Mesenteric fat pad (tissue), 1 donor: ENCODE results near the gene MTFMT. TPM values are rescaled to one million over a fixed set of nuclear protein-coding genes. Genes with fewer than 3 reads are reported as not detected.
"Not testable (repeated sequence)": the region's sequence is repeated elsewhere in the genome, so short reads cannot be mapped to it uniquely, and the experiment has no call there.

Experiments
- DNase-seq: peaks from one replicate; pipeline ENCODE4 v3.0.0-alpha.2; 2020; ENCODE audit warnings: low spot score
- long read RNA-seq: library from polyadenylated mRNA; unstranded; transcript quantifications from one replicate; pipeline ENCODE4 v2.0.0, GENCODE V29; 2020
- total RNA-seq: library from RNA; stranded (reverse); fragmentation: NEBNext Ultra II Directional; extraction: Animal tissue kit (Norgen Biotek cat#: 25700); gene quantifications from one replicate; pipeline ENCODE4 v1.2.1, GENCODE V29; 2021
- donor health status: DM: yes; HTN: yes; CAD: no.

The MTFMT gene
- total RNA-seq, result 14.5 TPM
- long read RNA-seq, transcript MTFMT-201 (9 exons, 2,734 nt), result major isoform, 47 of 59 reads
- long read RNA-seq, partial matches to known transcripts, result 1 of 59 reads
- long read RNA-seq, other reads (novel, unspliced or antisense), result 11 of 59 reads

- peak; percentile 97 for DNase-seq
These were observed at the start of gene MTFMT for GRCh38 chr15:65028921-65029735. MTFMT (minus strand) TSS chr15:65029639; CDS start chr15:65029613, 26 bp downstream.

- DNase-seq, result no peak
These were observed 48.5 kb upstream of the MTFMT start for GRCh38 chr15:65077981-65078352.

- DNase-seq, result no peak
These were observed 48.0 kb upstream of the MTFMT start for GRCh38 chr15:65077291-65077980.

GRCh38 chr15:65076486-65077290 lies 47.2 kb upstream of the MTFMT start, which contains the start of gene KBTBD13:
KBTBD13 (plus strand) TSS chr15:65076746; CDS start chr15:65076816, 70 bp downstream.
- DNase-seq, result no peak

- DNase-seq, result not testable (repeated sequence)
These were observed 46.4 kb upstream of the MTFMT start for GRCh38 chr15:65075607-65076395.

GRCh38 chr15:65074946-65075345 lies 45.5 kb upstream of the MTFMT start:
- DNase-seq, result not testable (repeated sequence)

- DNase-seq, result no peak
These were observed 43.2 kb upstream of the MTFMT start for GRCh38 chr15:65072617-65073016.

GRCh38 chr15:65072027-65072426 lies 42.6 kb upstream of the MTFMT start:
- DNase-seq, result no peak

- DNase-seq, result no peak
These were observed 42.0 kb upstream of the MTFMT start for GRCh38 chr15:65071381-65071811.

GRCh38 chr15:65069779-65070546 lies 40.5 kb upstream of the MTFMT start:
- DNase-seq, result no peak

- DNase-seq, result no peak
These were observed 39.7 kb upstream of the MTFMT start for GRCh38 chr15:65069179-65069578.

GRCh38 chr15:65068403-65068788 lies 39.0 kb upstream of the MTFMT start:
- DNase-seq, result no peak

- DNase-seq, result no peak
These were observed 38.4 kb upstream of the MTFMT start, which contains the start of gene RASL12 for GRCh38 chr15:65067645-65068402. RASL12 (minus strand) TSS chr15:65067991; CDS start chr15:65067835, 156 bp downstream.

- no peak for DNase-seq
These were observed 37.8 kb upstream of the MTFMT start for GRCh38 chr15:65067317-65067644.

GRCh38 chr15:65066635-65067316 lies 37.3 kb upstream of the MTFMT start:
- DNase-seq, result no peak

GRCh38 chr15:65066001-65066634 lies 36.7 kb upstream of the MTFMT start:
- DNase-seq, result no peak

- no peak for DNase-seq
These were observed 33.3 kb upstream of the MTFMT start for GRCh38 chr15:65062726-65063125.

- no peak for DNase-seq
These were observed 32.6 kb upstream of the MTFMT start for GRCh38 chr15:65062061-65062460.
